ENCODE data around the gene BDNF. TPM values are rescaled to one million over a fixed set of nuclear protein-coding genes. Genes with fewer than 3 reads are reported as not detected.
A peak's percentile ranks its signal among the peaks of the same experiment; 100 is the strongest.
"Not testable (repeated sequence)": the region's sequence is repeated elsewhere in the genome, so short reads cannot be mapped to it uniquely, and the experiment has no call there.

BDNF gene
- total RNA-seq (2022) (7.9 and 8.3 TPM in 2 replicates), Bru-seq, nascent RNA (percentile 86 among the genes with signal in this experiment), BruChase-seq, experiment 1, labeled RNA remaining after a 6-hour chase (percentile 63 among the genes with signal in this experiment), BruChase-seq, experiment 2, labeled RNA remaining after a 2-hour chase (percentile 68 among the genes with signal in this experiment)
- long read RNA-seq, full-length matches to known transcripts, result 7 of 8 reads
- long read RNA-seq, partial matches to known transcripts, result 0 of 8 reads
- long read RNA-seq, other reads (novel, unspliced or antisense), result 1 of 8 reads

- intact Hi-C loops (cut with micrococcal nuclease; ENCODE audit: unreplicated experiment), result no loop called here
- peak; percentile 38 for DNase-seq
These were observed at the start of gene BDNF for GRCh38 chr11:27700351-27701301. Gene BDNF (minus strand): TSS chr11:27700455. CDS start chr11:27658564, 41,891 bp downstream.

GRCh38 chr11:27740362-27741013 is 40.2 kb upstream of the BDNF start:
- Mint-ChIP-seq H3K4me1 (ENCODE audit: low read depth, unreplicated experiment) (no peaks in the 10 kb centered on the region), H3K4me3 (ENCODE audit: low read depth, unreplicated experiment) (no peak overlapping the region), H3K27me3 (ENCODE audit: unreplicated experiment) (peaks cover 69% of the 10 kb centered on the region), H3K9me3 (ENCODE audit: low read depth, unreplicated experiment) (peaks cover 2% of the 10 kb centered on the region), H3K36me3 (ENCODE audit: insufficient read depth, unreplicated experiment) (no peaks in the 10 kb centered on the region), H3K27ac (ENCODE audit: unreplicated experiment) (no peak overlapping the region)
- TF ChIP-seq CTCF (IDR thresholded peaks at IDR 0.05; ENCODE audit: unreplicated experiment), result no peak
- intact Hi-C loops (cut with micrococcal nuclease; ENCODE audit: unreplicated experiment), result no loop called here
- CTCF ChIA-PET, result no interaction called here
- BruUV-seq (replicated peaks), result no TSS peak
- no peak for DNase-seq

More at GRCh38 chr11:27700351-27701301, at the start of gene BDNF:
- Mint-ChIP-seq H3K4me3 (ENCODE audit: low read depth, unreplicated experiment) (peak within 1 kb of the TSS; percentile 82), H3K27me3 (ENCODE audit: unreplicated experiment) (no peaks in the 10 kb centered on the region), H3K4me1 (ENCODE audit: low read depth, unreplicated experiment) (peaks cover 22% of the 10 kb centered on the region), H3K9me3 (ENCODE audit: low read depth, unreplicated experiment) (no peaks in the 10 kb centered on the region), H3K36me3 (ENCODE audit: insufficient read depth, unreplicated experiment) (peaks cover 37% of the 10 kb centered on the region), H3K27ac (ENCODE audit: unreplicated experiment) (peak within 1 kb of the TSS; percentile 68)
- no TSS peak for BruUV-seq (replicated peaks)
- CTCF ChIA-PET, result interaction anchor here (0.8 to 3.8 kb wide), 7 partner anchors 9 to 1628 kb away, joined by 3 to 21 read pairs (median 7); partner anchors contain the start of genes KIF18A and METTL15
- no peak for TF ChIP-seq CTCF (IDR thresholded peaks at IDR 0.05; ENCODE audit: unreplicated experiment)

GRCh38 chr11:27735281-27735680 is 35.0 kb upstream of the BDNF start:
- Mint-ChIP-seq H3K4me3 (ENCODE audit: low read depth, unreplicated experiment) (no peak overlapping the region), H3K36me3 (ENCODE audit: insufficient read depth, unreplicated experiment) (no peaks in the 10 kb centered on the region), H3K4me1 (ENCODE audit: low read depth, unreplicated experiment) (no peaks in the 10 kb centered on the region), H3K27me3 (ENCODE audit: unreplicated experiment) (peaks cover 30% of the 10 kb centered on the region), H3K9me3 (ENCODE audit: low read depth, unreplicated experiment) (no peaks in the 10 kb centered on the region), H3K27ac (ENCODE audit: unreplicated experiment) (no peak overlapping the region)
- no peak for DNase-seq
- TF ChIP-seq CTCF (IDR thresholded peaks at IDR 0.05; ENCODE audit: unreplicated experiment), result no peak
- CTCF ChIA-PET, result interaction anchor here (0.7 kb wide), 1 partner anchor 14 kb away, joined by 5 read pairs; no protein-coding TSS in a partner anchor
- intact Hi-C loops (cut with micrococcal nuclease; ENCODE audit: unreplicated experiment), result no loop called here
- BruUV-seq (replicated peaks), result no TSS peak

GRCh38 chr11:27731803-27732202 is 31.5 kb upstream of the BDNF start:
- CTCF ChIA-PET, result interaction anchor here (0.5 to 0.7 kb wide), 2 partner anchors 11 to 13 kb away, joined by 4 to 6 read pairs; no protein-coding TSS in a partner anchor
- H3K36me3 Mint-ChIP-seq (ENCODE audit: insufficient read depth, unreplicated experiment); H3K4me1 Mint-ChIP-seq (ENCODE audit: low read depth, unreplicated experiment); H3K27ac Mint-ChIP-seq (ENCODE audit: unreplicated experiment); H3K9me3 Mint-ChIP-seq (ENCODE audit: low read depth, unreplicated experiment); BruUV-seq (replicated peaks); intact Hi-C loops (cut with micrococcal nuclease; ENCODE audit: unreplicated experiment); H3K4me3 Mint-ChIP-seq (ENCODE audit: low read depth, unreplicated experiment); DNase-seq: not testable (repeated sequence)
- peaks cover 16% of the 10 kb centered on the region for H3K27me3 Mint-ChIP-seq (ENCODE audit: unreplicated experiment)

Data from Calu3 (cell line).